DND-41 (cell line): ENCODE results near the gene RNF220.

Experiments
- CTCF ChIP-seq: IDR thresholded peaks from 2 replicates; pipeline ENCODE4 v1.5.1; 2012; ENCODE audit warnings: borderline replicate concordance, low read length, moderate library complexity, mild to moderate bottlenecking; ENCODE audit not compliant: poor library complexity, severe bottlenecking; ENCODE audit errors: extremely low read depth
- EZH2 ChIP-seq: IDR thresholded peaks from 3 replicates; pipeline ENCODE4 v1.6.1; 2012; ENCODE audit warnings: borderline replicate concordance, low read depth, mild to moderate bottlenecking, moderate library complexity, low read length, inconsistent platforms; ENCODE audit not compliant: severe bottlenecking

GRCh38 chr1:44644806-44645205 is 239.8 kb downstream of the RNF220 start:
- no peak for TF ChIP-seq EZH2
- no peak for TF ChIP-seq CTCF
